ENCODE data around the gene ZNF536. TPM values are rescaled to one million over a fixed set of nuclear protein-coding genes. Genes with fewer than 3 reads are reported as not detected.

The ZNF536 gene
- total RNA-seq, 1 experiment from 2014 or later: not detected

DNA sequence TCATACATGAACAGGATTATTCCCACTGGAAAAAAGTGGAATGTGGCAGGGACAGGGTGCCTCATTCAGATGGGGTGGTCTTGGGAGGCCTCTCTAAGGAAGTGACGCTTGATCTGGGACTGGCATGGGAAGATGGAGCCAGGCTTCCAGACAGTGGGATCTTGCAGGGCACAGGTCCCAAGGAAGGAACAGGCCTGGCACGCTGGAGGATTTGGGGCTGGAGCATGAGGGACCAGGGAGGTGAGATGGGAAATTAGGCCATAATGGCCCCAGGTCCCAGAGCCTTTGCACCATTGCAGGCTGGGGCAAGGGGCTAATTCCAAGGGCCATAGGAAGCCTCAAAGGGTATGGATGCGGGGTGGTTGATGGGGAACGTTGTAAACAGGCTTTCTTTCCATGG is 9.2 kb downstream of the ZNF536 start:
- no peaks in the 10 kb centered on the region for H4K20me1 ChIP-seq (ENCODE audit: low read length)
- no peak overlapping the region for H2AFZ ChIP-seq (ENCODE audit: low read length)
- ATAC-seq: no peak
- H3K36me3 ChIP-seq (ENCODE audit: low read depth, low read length): no peaks in the 10 kb centered on the region
- no peaks in the 10 kb centered on the region for H3F3A ChIP-seq (ENCODE audit: low read length, unreplicated experiment)
- H3K79me2 ChIP-seq (ENCODE audit: low read length): no peaks in the 10 kb centered on the region
- no peak overlapping the region for H3K9ac ChIP-seq (ENCODE audit: low read length)
- TF ChIP-seq EZH2 (IDR thresholded peaks at IDR 0.05; ENCODE audit: low read length, unreplicated experiment) (no peak), EZH2phosphoT487 (IDR thresholded peaks at IDR 0.05; ENCODE audit: borderline replicate concordance, low read length) (no peak)
- TF ChIP-seq, protein P1, sequence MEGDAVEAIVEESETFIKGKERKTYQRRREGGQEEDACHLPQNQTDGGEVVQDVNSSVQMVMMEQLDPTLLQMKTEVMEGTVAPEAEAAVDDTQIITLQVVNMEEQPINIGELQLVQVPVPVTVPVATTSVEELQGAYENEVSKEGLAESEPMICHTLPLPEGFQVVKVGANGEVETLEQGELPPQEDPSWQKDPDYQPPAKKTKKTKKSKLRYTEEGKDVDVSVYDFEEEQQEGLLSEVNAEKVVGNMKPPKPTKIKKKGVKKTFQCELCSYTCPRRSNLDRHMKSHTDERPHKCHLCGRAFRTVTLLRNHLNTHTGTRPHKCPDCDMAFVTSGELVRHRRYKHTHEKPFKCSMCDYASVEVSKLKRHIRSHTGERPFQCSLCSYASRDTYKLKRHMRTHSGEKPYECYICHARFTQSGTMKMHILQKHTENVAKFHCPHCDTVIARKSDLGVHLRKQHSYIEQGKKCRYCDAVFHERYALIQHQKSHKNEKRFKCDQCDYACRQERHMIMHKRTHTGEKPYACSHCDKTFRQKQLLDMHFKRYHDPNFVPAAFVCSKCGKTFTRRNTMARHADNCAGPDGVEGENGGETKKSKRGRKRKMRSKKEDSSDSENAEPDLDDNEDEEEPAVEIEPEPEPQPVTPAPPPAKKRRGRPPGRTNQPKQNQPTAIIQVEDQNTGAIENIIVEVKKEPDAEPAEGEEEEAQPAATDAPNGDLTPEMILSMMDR (conservative IDR thresholded peaks at IDR 0.05; ENCODE audit: low read depth, low read length): no peak
- CTCF ChIA-PET: no interaction called here
- no peaks in the 10 kb centered on the region for H3K27me3 ChIP-seq (ENCODE audit: low read length)
- no peak overlapping the region for H3K27ac ChIP-seq (ENCODE audit: low read length)
- H3K4me1 ChIP-seq (ENCODE audit: insufficient read depth, low read length): no peaks in the 10 kb centered on the region
- POLR2A ChIA-PET (ENCODE audit: unreplicated experiment): no interaction called here
- BruUV-seq (replicated peaks): no TSS peak
- no peaks in the 10 kb centered on the region for H3K9me2 ChIP-seq (replicated peaks; ENCODE audit: low read length)
- H3K4me3 ChIP-seq (ENCODE audit: low read length): no peak overlapping the region
- no peak for DNase-seq
- H3K9me3 ChIP-seq (ENCODE audit: low read length): no peaks in the 10 kb centered on the region
- no peak overlapping the region for H3K4me2 ChIP-seq (ENCODE audit: low read length)
- intact Hi-C loops (cut with micrococcal nuclease): no loop called here

DNA sequence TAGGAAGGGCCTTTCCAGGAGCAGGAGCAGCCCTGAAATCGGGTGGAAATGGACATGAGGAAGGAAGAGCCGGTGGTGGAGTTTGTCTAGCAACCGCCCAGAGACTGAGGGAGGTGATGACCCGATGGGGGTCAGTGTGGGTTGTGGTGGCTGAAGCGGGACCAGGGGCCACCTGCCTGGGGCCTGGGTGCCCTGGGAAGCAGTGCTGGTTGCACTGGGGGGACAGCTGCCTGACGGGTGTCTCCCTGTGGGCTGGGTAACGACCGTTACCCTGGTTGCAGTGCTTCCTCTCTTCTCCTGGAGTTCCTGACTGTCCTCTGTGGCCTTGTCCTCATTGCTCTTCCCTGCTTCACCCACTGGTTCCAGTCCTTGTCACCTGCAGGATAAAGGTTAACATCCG is 13.0 kb downstream of the ZNF536 start:
- no peaks in the 10 kb centered on the region for H3K36me3 ChIP-seq (ENCODE audit: low read depth, low read length)
- H4K20me1 ChIP-seq (ENCODE audit: low read length): no peaks in the 10 kb centered on the region
- H3K4me3 ChIP-seq (ENCODE audit: low read length): no peak overlapping the region
- no peaks in the 10 kb centered on the region for H3K27me3 ChIP-seq (ENCODE audit: low read length)
- no peaks in the 10 kb centered on the region for H3K9me3 ChIP-seq (ENCODE audit: low read length)
- ATAC-seq (no peak), DNase-seq (no peak)
- H3K79me2 ChIP-seq (ENCODE audit: low read length): no peaks in the 10 kb centered on the region
- H2AFZ ChIP-seq (ENCODE audit: low read length): no peak overlapping the region
- POLR2A ChIA-PET (ENCODE audit: unreplicated experiment): no interaction called here
- TF ChIP-seq EZH2 (IDR thresholded peaks at IDR 0.05; ENCODE audit: low read length, unreplicated experiment): no peak
- TF ChIP-seq, protein P1 (conservative IDR thresholded peaks at IDR 0.05; ENCODE audit: low read depth, low read length): no peak
- TF ChIP-seq EZH2phosphoT487 (IDR thresholded peaks at IDR 0.05; ENCODE audit: borderline replicate concordance, low read length): no peak
- intact Hi-C loops (cut with micrococcal nuclease): no loop called here
- H3K27ac ChIP-seq (ENCODE audit: low read length): no peak overlapping the region
- no peak overlapping the region for H3K9ac ChIP-seq (ENCODE audit: low read length)
- no peaks in the 10 kb centered on the region for H3K9me2 ChIP-seq (replicated peaks; ENCODE audit: low read length)
- H3K4me2 ChIP-seq (ENCODE audit: low read length): no peak overlapping the region
- CTCF ChIA-PET: no interaction called here
- H3K4me1 ChIP-seq (ENCODE audit: insufficient read depth, low read length): no peaks in the 10 kb centered on the region
- H3F3A ChIP-seq (ENCODE audit: low read length, unreplicated experiment): no peaks in the 10 kb centered on the region
- BruUV-seq (replicated peaks): no TSS peak

- H3K9me3 ChIP-seq (ENCODE audit: low read length): no peaks in the 10 kb centered on the region
- H3K4me2 ChIP-seq (ENCODE audit: low read length): no peak overlapping the region
- H3K9ac ChIP-seq (ENCODE audit: low read length): no peak overlapping the region
- DNase-seq (no peak), ATAC-seq (no peak)
- no TSS peak for BruUV-seq (replicated peaks)
- no peaks in the 10 kb centered on the region for H3K4me1 ChIP-seq (ENCODE audit: insufficient read depth, low read length)
- intact Hi-C loops (cut with micrococcal nuclease): no loop called here
- no peaks in the 10 kb centered on the region for H3K9me2 ChIP-seq (replicated peaks; ENCODE audit: low read length)
- H3K4me3 ChIP-seq (ENCODE audit: low read length): no peak overlapping the region
- no peaks in the 10 kb centered on the region for H4K20me1 ChIP-seq (ENCODE audit: low read length)
- ChIA-PET CTCF (no interaction called here), POLR2A (ENCODE audit: unreplicated experiment) (no interaction called here)
- no peaks in the 10 kb centered on the region for H3K79me2 ChIP-seq (ENCODE audit: low read length)
- H3K27ac ChIP-seq (ENCODE audit: low read length): no peak overlapping the region
- H3K27me3 ChIP-seq (ENCODE audit: low read length): no peaks in the 10 kb centered on the region
- H3F3A ChIP-seq (ENCODE audit: low read length, unreplicated experiment): no peaks in the 10 kb centered on the region
- TF ChIP-seq EZH2phosphoT487 (IDR thresholded peaks at IDR 0.05; ENCODE audit: borderline replicate concordance, low read length) (no peak), EZH2 (IDR thresholded peaks at IDR 0.05; ENCODE audit: low read length, unreplicated experiment) (no peak)
- TF ChIP-seq, protein P1 (conservative IDR thresholded peaks at IDR 0.05; ENCODE audit: low read depth, low read length): no peak
- no peaks in the 10 kb centered on the region for H3K36me3 ChIP-seq (ENCODE audit: low read depth, low read length)
- no peak overlapping the region for H2AFZ ChIP-seq (ENCODE audit: low read length)
Observed at GRCh38 chr19:30385666-30386065, 13.5 kb downstream of the ZNF536 start.
